ENCODE data around the gene ZDHHC22. TPM values are rescaled to one million over a fixed set of nuclear protein-coding genes. Genes with fewer than 3 reads are reported as not detected.
A peak's percentile ranks its signal among the peaks of the same experiment; 100 is the strongest.

ZDHHC22 gene
- total RNA-seq, 1 experiment from 2014 or later, result 11.3 TPM

DNA sequence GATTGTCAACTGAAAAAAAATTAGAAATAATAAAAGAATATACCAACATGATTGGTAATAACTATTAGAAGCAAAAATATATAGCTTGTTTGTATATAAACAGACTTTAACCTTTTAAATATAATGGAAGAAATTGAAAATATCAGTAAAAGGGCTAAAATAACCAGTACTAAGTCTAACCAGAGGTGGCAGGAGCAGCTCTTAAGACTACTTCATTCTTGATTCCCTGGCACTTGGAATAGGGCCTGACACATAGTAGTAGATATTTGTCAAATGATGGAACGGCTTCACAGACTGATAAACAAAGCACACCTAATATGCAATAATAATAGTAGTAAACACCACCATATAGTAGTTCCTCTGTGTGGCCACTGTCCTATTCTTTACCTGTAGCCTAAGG lies 49.4 kb upstream of the ZDHHC22 start:
- Histone ChIP-seq H3K9me3 (ENCODE audit: control insufficient read depth, low read depth, low read length) (no peaks in the 10 kb centered on the region), H3K27ac (ENCODE audit: insufficient read length, low read depth, low read length) (no peak overlapping the region), H3K79me1 (ENCODE audit: insufficient read depth, low read depth, low read length, poor library complexity, severe bottlenecking) (no peaks in the 10 kb centered on the region), H2BK5ac (ENCODE audit: insufficient read length, low read length) (no peak overlapping the region), H3K27me3 (ENCODE audit: insufficient read depth, low read length) (no peaks in the 10 kb centered on the region), H3K14ac (ENCODE audit: insufficient read depth, low read length) (no peak overlapping the region), H4K8ac (replicated peaks; ENCODE audit: insufficient read length, low read depth, low read length) (no peak overlapping the region), H3K4me2 (ENCODE audit: insufficient read depth, insufficient read length, low read length) (no peak overlapping the region), H2AK5ac (ENCODE audit: insufficient read length, low read length) (no peak overlapping the region), H3T11ph (ENCODE audit: low read length) (no peak overlapping the region), H3K23ac (ENCODE audit: insufficient read length, low read depth, low read length) (no peak overlapping the region), H4K5ac (ENCODE audit: insufficient read length, low read depth, low read length) (no peak overlapping the region), H4K20me1 (ENCODE audit: control insufficient read depth, insufficient read depth, insufficient read length) (no peaks in the 10 kb centered on the region), H3K56ac (ENCODE audit: insufficient read length, low read depth, low read length) (no peak overlapping the region), H3K18ac (ENCODE audit: insufficient read length, low read depth, low read length) (no peak overlapping the region), H4K91ac (ENCODE audit: insufficient read length, low read depth, low read length) (no peak overlapping the region), H2BK12ac (ENCODE audit: insufficient read length, low read depth, low read length) (no peak overlapping the region), H3K23me2 (ENCODE audit: insufficient read length, low read depth, low read length, poor library complexity, severe bottlenecking) (no peaks in the 10 kb centered on the region), H3K79me2 (ENCODE audit: insufficient read depth, low read length) (no peaks in the 10 kb centered on the region), H2BK120ac (ENCODE audit: low read depth, low read length, poor library complexity, severe bottlenecking) (no peak overlapping the region), H3K4me1 (ENCODE audit: insufficient read depth, low read length) (no peaks in the 10 kb centered on the region), H2BK20ac (ENCODE audit: low read depth, low read length, poor library complexity, severe bottlenecking) (no peak overlapping the region), H2AFZ (ENCODE audit: low read length) (no peak overlapping the region), H2BK15ac (ENCODE audit: low read depth, low read length) (no peak overlapping the region), H3K9ac (ENCODE audit: extremely low read depth, insufficient read length, low read length) (no peak overlapping the region), H3K4ac (ENCODE audit: low read depth, low read length) (no peak overlapping the region)
- H3K4me1 Mint-ChIP-seq, result peaks cover 9 to 21% of the 10 kb centered on the region in 2 experiments
- no peaks in the 10 kb centered on the region; a peak in 1 of 7 replicates for H3K36me3 Mint-ChIP-seq (ENCODE audit: insufficient read depth in 1 of 3, low read depth in 3 of 3)
- no peaks in the 10 kb centered on the region for H3K9me3 Mint-ChIP-seq
- H3K27me3 Mint-ChIP-seq (ENCODE audit: low read depth), result no peaks in the 10 kb centered on the region
- WGBS (ENCODE audit: extremely low coverage, insufficient read length, low lambda C conversion rate), result no CpG with 5 or more reads among the region's 1 CpG
- TF ChIP-seq, protein P1, sequence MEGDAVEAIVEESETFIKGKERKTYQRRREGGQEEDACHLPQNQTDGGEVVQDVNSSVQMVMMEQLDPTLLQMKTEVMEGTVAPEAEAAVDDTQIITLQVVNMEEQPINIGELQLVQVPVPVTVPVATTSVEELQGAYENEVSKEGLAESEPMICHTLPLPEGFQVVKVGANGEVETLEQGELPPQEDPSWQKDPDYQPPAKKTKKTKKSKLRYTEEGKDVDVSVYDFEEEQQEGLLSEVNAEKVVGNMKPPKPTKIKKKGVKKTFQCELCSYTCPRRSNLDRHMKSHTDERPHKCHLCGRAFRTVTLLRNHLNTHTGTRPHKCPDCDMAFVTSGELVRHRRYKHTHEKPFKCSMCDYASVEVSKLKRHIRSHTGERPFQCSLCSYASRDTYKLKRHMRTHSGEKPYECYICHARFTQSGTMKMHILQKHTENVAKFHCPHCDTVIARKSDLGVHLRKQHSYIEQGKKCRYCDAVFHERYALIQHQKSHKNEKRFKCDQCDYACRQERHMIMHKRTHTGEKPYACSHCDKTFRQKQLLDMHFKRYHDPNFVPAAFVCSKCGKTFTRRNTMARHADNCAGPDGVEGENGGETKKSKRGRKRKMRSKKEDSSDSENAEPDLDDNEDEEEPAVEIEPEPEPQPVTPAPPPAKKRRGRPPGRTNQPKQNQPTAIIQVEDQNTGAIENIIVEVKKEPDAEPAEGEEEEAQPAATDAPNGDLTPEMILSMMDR (conservative IDR thresholded peaks at IDR 0.05), result peak; percentile 44; the same call in 2 of the 3 replicates
- no peak overlapping the region for H3K4me3 Mint-ChIP-seq
- no peak for DNase-seq
- H3K27ac Mint-ChIP-seq, result no peak overlapping the region

All from H9 (cell line).